SK-N-SH (cell line): ENCODE results near the gene ZNF474. TPM values are rescaled to one million over a fixed set of nuclear protein-coding genes. Genes with fewer than 3 reads are reported as not detected.

ENCODE experiments used
- CTCF ChIA-PET: fragments of 300-600, 350-600 bp; formaldehyde crosslinking; extraction: SDS; loops from one replicate; lab custom pipeline; 2021; lab: Yijun Ruan, JAX
- POLR2A ChIA-PET: fragments of 350-600 bp; sonication (Branson Sonifier 250); formaldehyde crosslinking; extraction: SDS; loops from one replicate; lab custom pipeline; 2020; ENCODE audit warnings: antibody characterized with exemption, inconsistent platforms; lab: Yijun Ruan, JAX
- DNase-seq: peaks from one replicate; pipeline ENCODE4 v3.0.0; 2012
- H2AFZ ChIP-seq: fragments of 200-600 bp; sonication (generic); 2 replicates; pipeline ENCODE4 v1.8.1; 2016; ENCODE audit warnings: antibody characterized with exemption, mild to moderate bottlenecking, low read depth
- H3F3A ChIP-seq: fragments of 200-600 bp; sonication (generic); replicated peaks from 2 replicates; pipeline ENCODE3; 2016; ENCODE audit warnings: antibody characterized with exemption, mild to moderate bottlenecking; ENCODE audit not compliant: insufficient read depth
- H3K27ac ChIP-seq, 2 experiments: fragments of 200-500 bp in 1 of 2; fragments of 200-600 bp in 1 of 2; sonication (Bioruptor generic) in 1 of 2; sonication (generic), shearing (Covaris generic) in 1 of 2; 2 replicates each; pipeline versions ENCODE4 v1.5.1 to v1.6.1; 2014 to 2016; ENCODE audit warnings: low read depth in 2 of 2, inconsistent platforms in 1 of 2, low read length in 1 of 2, mild to moderate bottlenecking in 1 of 2, mixed read lengths in 1 of 2
- H3K27me3 ChIP-seq: fragments of 200-600 bp; sonication (generic), shearing (Covaris generic); 2 replicates; pipeline ENCODE4 v1.6.1; 2016; ENCODE audit warnings: mixed run types; ENCODE audit not compliant: insufficient read depth
- H3K36me3 ChIP-seq, 2 experiments: fragments of 200-500 bp in 1 of 2; fragments of 200-600 bp in 1 of 2; sonication (Bioruptor generic) in 1 of 2; sonication (generic) in 1 of 2; replicated peaks in 1 of 2; 2 replicates each; pipeline versions ENCODE3 to v1.5.1; 2014 to 2016; ENCODE audit warnings: low read length in 1 of 2, mild to moderate bottlenecking in 1 of 2; ENCODE audit not compliant: insufficient read depth in 2 of 2, control insufficient read depth in 1 of 2
- H3K4me1 ChIP-seq, 2 experiments: fragments of 200-500 bp in 1 of 2; fragments of 200-600 bp in 1 of 2; sonication (Bioruptor generic) in 1 of 2; sonication (generic), shearing (Covaris generic) in 1 of 2; 2 replicates each; pipeline versions ENCODE4 v1.5.1 to v1.6.1; 2014 to 2016; ENCODE audit warnings: low read depth in 1 of 2, low read length in 1 of 2, mixed run types in 1 of 2; ENCODE audit not compliant: insufficient read depth in 2 of 2, control insufficient read depth in 1 of 2
- H3K4me2 ChIP-seq: fragments of 200-600 bp; sonication (generic), shearing (Covaris generic); 2 replicates; pipeline ENCODE4 v1.6.1; 2017; ENCODE audit warnings: mixed run types
- H3K4me3 ChIP-seq, 2 experiments: fragments of 200-500 bp in 1 of 2; fragments of 200-600 bp in 1 of 2; sonication (Bioruptor generic) in 1 of 2; sonication (generic), shearing (Covaris generic) in 1 of 2; 2 replicates each; pipeline versions ENCODE4 v1.5.1 to v1.8.1; 2014 to 2016; ENCODE audit warnings: low read depth in 2 of 2, inconsistent platforms in 1 of 2, low read length in 1 of 2, mild to moderate bottlenecking in 1 of 2, mixed read lengths in 1 of 2, moderate library complexity in 1 of 2
- H3K79me2 ChIP-seq: fragments of 200-600 bp; sonication (generic); 2 replicates; pipeline ENCODE4 v1.8.1; 2017; ENCODE audit warnings: mild to moderate bottlenecking; ENCODE audit not compliant: insufficient read depth
- H3K9ac ChIP-seq: fragments of 200-600 bp; sonication (generic); 2 replicates; pipeline ENCODE4 v1.6.1; 2017; ENCODE audit warnings: mixed run types
- H3K9me2 ChIP-seq: fragments of 200-600 bp; sonication (generic); 2 replicates; pipeline ENCODE4 v1.6.1; 2017; ENCODE audit warnings: mixed run types
- H3K9me3 ChIP-seq: fragments of 200-600 bp; sonication (generic); 2 replicates; pipeline ENCODE4 v1.6.1; 2017; ENCODE audit warnings: mixed run types, mild to moderate bottlenecking, moderate library complexity
- H4K20me1 ChIP-seq: fragments of 200-600 bp; sonication (generic); 2 replicates; pipeline ENCODE4 v1.6.1; 2017; ENCODE audit warnings: mild to moderate bottlenecking, mixed run types; ENCODE audit not compliant: insufficient read depth
- CHD2 ChIP-seq: fragments of 150-350 bp; IDR thresholded peaks from 2 replicates; pipeline ENCODE4 v1.6.1; 2018; ENCODE audit warnings: low read length; ENCODE audit not compliant: partially characterized antibody
- FOXJ3 ChIP-seq: sonication (generic); formaldehyde crosslinking; IDR thresholded peaks from 2 replicates; pipeline ENCODE4 v1.5.1; 2020; ENCODE audit warnings: mild to moderate bottlenecking, missing genetic modification reagents
- GABPA ChIP-seq: IDR thresholded peaks from 2 replicates; pipeline ENCODE4 v1.4.0; 2012; ENCODE audit warnings: low read depth, mild to moderate bottlenecking
- GATA2 ChIP-seq: sonication (generic); formaldehyde crosslinking; IDR thresholded peaks from 2 replicates; pipeline ENCODE4 v1.5.0; 2020; ENCODE audit warnings: mild to moderate bottlenecking, missing genetic modification reagents
- JUND ChIP-seq: IDR thresholded peaks from 2 replicates; pipeline ENCODE4 v1.4.0; 2012
- MEF2A ChIP-seq: IDR thresholded peaks from 2 replicates; pipeline ENCODE4 v1.4.0; 2012; ENCODE audit warnings: low read depth, borderline replicate concordance
- NFIC ChIP-seq: IDR thresholded peaks from 2 replicates; pipeline ENCODE4 v1.4.0; 2012; ENCODE audit warnings: borderline replicate concordance
- REST ChIP-seq: IDR thresholded peaks from 2 replicates; pipeline ENCODE4 v1.6.1; 2012; ENCODE audit warnings: mild to moderate bottlenecking, low read depth, low read length, moderate library complexity
- RFX5 ChIP-seq: IDR thresholded peaks from 2 replicates; pipeline ENCODE4 v1.6.1; 2012; ENCODE audit warnings: mild to moderate bottlenecking, improper control_type of control experiment, low read length
- USF1 ChIP-seq: IDR thresholded peaks from 2 replicates; pipeline ENCODE4 v1.4.0; 2012; ENCODE audit warnings: low read depth, borderline replicate concordance
- USF2 ChIP-seq: fragments of 150-350 bp; IDR thresholded peaks from 2 replicates; pipeline ENCODE4 v1.6.1; 2017; ENCODE audit warnings: antibody characterized with exemption, low read length, low read depth, borderline replicate concordance
- ZBTB33 ChIP-seq: IDR thresholded peaks from 2 replicates; pipeline ENCODE4 v1.4.0; 2012; ENCODE audit warnings: low read depth, borderline replicate concordance
- WGBS: methylation state at CpG from one replicate; pipeline ENCODE4 v1.1.6; 2017; ENCODE audit warnings: low lambda C conversion rate; 5-methylcytosine and 5-hydroxymethylcytosine counted together
- polyA plus RNA-seq, 3 experiments: library from polyadenylated mRNA; depleted of rRNA; stranded (reverse); fragments of >200 nt; gene quantifications; 2 replicates each; pipeline ENCODE4 v1.2.3, GENCODE V29; 2012

ZNF474 gene
- polyA plus RNA-seq, 1 of the 3 experiments (the other 2 are of a cell fraction) = 0.08 TPM

GRCh38 chr5:122200450-122200849 is 71.1 kb downstream of the ZNF474 start:
- no peaks in the 10 kb centered on the region for H3K9me2 ChIP-seq
- DNase-seq = no peak
- no peak for TF ChIP-seq USF2
- H3K27me3 ChIP-seq = no peaks in the 10 kb centered on the region; the same call in 1 of the 2 replicates
- H3K27ac ChIP-seq = no peak overlapping the region
- no peak overlapping the region for H3K9ac ChIP-seq
- ChIA-PET CTCF (interaction anchor here (0.7 to 16.9 kb wide), 5 partner anchors 8 to 213 kb away, joined by 3 to 212 read pairs (median 4); no protein-coding TSS in a partner anchor), POLR2A (no interaction called here)
- no peaks in the 10 kb centered on the region for H3F3A ChIP-seq
- no peak overlapping the region for H3K4me3 ChIP-seq
- no peaks in the 10 kb centered on the region for H3K9me3 ChIP-seq
- H3K4me2 ChIP-seq = no peak overlapping the region
- H3K36me3 ChIP-seq = no peaks in the 10 kb centered on the region
- H2AFZ ChIP-seq = no peak overlapping the region
- no peaks in the 10 kb centered on the region for H3K79me2 ChIP-seq
- H3K4me1 ChIP-seq = peaks cover 0 to 8% of the 10 kb centered on the region in 2 experiments; a peak in 2 of 4 replicates
- H4K20me1 ChIP-seq = no peaks in the 10 kb centered on the region

- H3F3A ChIP-seq = no peaks in the 10 kb centered on the region
- TF ChIP-seq GATA2 (CRISPR knock-in tag) (peak; percentile 57), NFIC (no peak)
- H3K9me3 ChIP-seq = no peaks in the 10 kb centered on the region
- ChIA-PET POLR2A (no interaction called here), CTCF (interaction anchor here (0.7 to 16.9 kb wide), 5 partner anchors 9 to 212 kb away, joined by 3 to 212 read pairs (median 4); no protein-coding TSS in a partner anchor)
- peaks cover 0 to 8% of the 10 kb centered on the region in 2 experiments; a peak in 1 of 4 replicates for H3K4me1 ChIP-seq
- no peaks in the 10 kb centered on the region; the same call in 1 of the 2 replicates for H3K27me3 ChIP-seq
- no peaks in the 10 kb centered on the region for H4K20me1 ChIP-seq
- H2AFZ ChIP-seq = no peak overlapping the region
- H3K79me2 ChIP-seq = no peaks in the 10 kb centered on the region
- H3K9me2 ChIP-seq = no peaks in the 10 kb centered on the region
- no peak overlapping the region for H3K4me2 ChIP-seq
- no peak overlapping the region for H3K27ac ChIP-seq
- 64% methylated on average over 3 of the region's 3 CpGs for WGBS
- no peak overlapping the region for H3K4me3 ChIP-seq
- no peak for DNase-seq
- no peak overlapping the region for H3K9ac ChIP-seq
- H3K36me3 ChIP-seq = no peaks in the 10 kb centered on the region
Observed at GRCh38 chr5:122200865-122201264, 71.5 kb downstream of the ZNF474 start.

GRCh38 chr5:122201365-122201764 is 72.0 kb downstream of the ZNF474 start:
- Histone ChIP-seq H3K79me2 (no peaks in the 10 kb centered on the region), H3K9me3 (no peaks in the 10 kb centered on the region), H3K4me2 (no peak overlapping the region), H2AFZ (no peak overlapping the region), H4K20me1 (no peaks in the 10 kb centered on the region), H3K4me1 (peaks cover 0 to 8% of the 10 kb centered on the region in 2 experiments; a peak in 1 of 4 replicates), H3K4me3 (no peak overlapping the region), H3K9ac (no peak overlapping the region), H3K36me3 (no peaks in the 10 kb centered on the region), H3K27ac (no peak overlapping the region), H3K27me3 (no peaks in the 10 kb centered on the region; the same call in 1 of the 2 replicates), H3F3A (no peaks in the 10 kb centered on the region), H3K9me2 (no peaks in the 10 kb centered on the region)
- POLR2A ChIA-PET = no interaction called here
- no peak for DNase-seq
- WGBS = 66% methylated on average over 3 of the region's 3 CpGs
- CTCF ChIA-PET = interaction anchor here (0.7 to 16.9 kb wide), 5 partner anchors 9 to 297 kb away, joined by 3 to 212 read pairs (median 4); no protein-coding TSS in a partner anchor
- no peak for TF ChIP-seq JUND
- TF ChIP-seq CHD2 = no peak
- no peak for TF ChIP-seq REST
- no peak for TF ChIP-seq ZBTB33
- no peak for TF ChIP-seq MEF2A
- no peak for TF ChIP-seq GATA2 (CRISPR knock-in tag)
- no peak for TF ChIP-seq GABPA
- no peak for TF ChIP-seq USF2
- no peak for TF ChIP-seq USF1
- no peak for TF ChIP-seq FOXJ3 (CRISPR knock-in tag)
- no peak for TF ChIP-seq RFX5
